ENCODE measurements around the gene RAMP3. TPM values are rescaled to one million over a fixed set of nuclear protein-coding genes. Genes with fewer than 3 reads are reported as not detected.

The RAMP3 gene
- total and polyA plus RNA-seq, 8 donors, result 2.6 to 21.8 (median 11.1) TPM

DNA sequence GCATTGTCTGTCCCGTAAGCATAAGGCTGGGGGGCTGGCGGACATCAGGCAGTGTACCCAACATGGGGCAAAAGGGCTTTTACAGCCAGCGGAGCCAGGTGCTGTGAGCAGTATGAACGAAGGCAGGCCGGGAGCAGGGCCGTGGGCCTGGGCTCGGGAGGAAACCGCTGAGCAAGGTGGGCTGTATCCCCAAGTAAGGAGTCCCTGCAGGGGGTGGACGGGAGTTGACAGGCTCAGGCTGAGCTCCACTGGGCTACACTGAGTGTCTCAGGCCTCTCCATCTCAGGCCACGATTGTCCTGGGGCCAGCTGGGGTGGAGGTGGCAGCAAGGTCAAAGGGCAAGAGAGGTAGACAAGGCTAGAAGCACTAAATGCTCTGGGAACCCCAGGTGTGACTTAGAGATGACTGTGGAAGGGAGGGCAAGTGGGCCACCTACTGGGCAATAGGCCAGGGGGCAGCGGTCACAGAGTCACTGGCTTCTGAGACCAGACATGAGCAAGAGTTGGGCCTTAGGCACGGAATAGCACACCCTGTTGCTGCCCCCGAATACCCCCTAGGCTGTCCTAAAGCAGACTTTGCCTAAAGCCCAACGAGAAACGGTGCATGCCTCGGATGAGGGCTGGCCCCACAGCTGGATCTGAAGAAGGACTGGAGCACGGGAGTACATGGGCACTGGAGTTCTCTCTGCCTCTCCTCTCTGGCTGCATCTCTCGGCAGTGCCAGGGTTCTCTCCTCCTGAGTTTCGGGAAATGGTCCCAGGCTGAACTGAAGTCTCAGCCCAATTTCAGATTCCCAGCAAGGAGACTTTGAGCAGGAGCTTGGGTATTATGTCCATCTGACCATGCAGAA is 10.8 kb upstream of the RAMP3 start:
- no peak overlapping the region for H3K4me3 ChIP-seq
- peaks cover 0 to 47% (median 9%) of the 10 kb centered on the region in 3 donors for H3K27me3 ChIP-seq
- intact Hi-C loops (cut with DNase I; ENCODE audit: low total_unique reads), result no loop called here
- no peak for DNase-seq
- WGBS, 5 donors, result 75 to 79% (median 76%) methylated on average over 18 to 19 of the region's 19 CpGs
- no peaks in the 10 kb centered on the region for H3K9me3 ChIP-seq
- TF ChIP-seq EP300 (IDR thresholded peaks at IDR 0.05), result no peak
- TF ChIP-seq POLR2A (IDR thresholded peaks at IDR 0.05), result no peak
- TF ChIP-seq, protein P1, sequence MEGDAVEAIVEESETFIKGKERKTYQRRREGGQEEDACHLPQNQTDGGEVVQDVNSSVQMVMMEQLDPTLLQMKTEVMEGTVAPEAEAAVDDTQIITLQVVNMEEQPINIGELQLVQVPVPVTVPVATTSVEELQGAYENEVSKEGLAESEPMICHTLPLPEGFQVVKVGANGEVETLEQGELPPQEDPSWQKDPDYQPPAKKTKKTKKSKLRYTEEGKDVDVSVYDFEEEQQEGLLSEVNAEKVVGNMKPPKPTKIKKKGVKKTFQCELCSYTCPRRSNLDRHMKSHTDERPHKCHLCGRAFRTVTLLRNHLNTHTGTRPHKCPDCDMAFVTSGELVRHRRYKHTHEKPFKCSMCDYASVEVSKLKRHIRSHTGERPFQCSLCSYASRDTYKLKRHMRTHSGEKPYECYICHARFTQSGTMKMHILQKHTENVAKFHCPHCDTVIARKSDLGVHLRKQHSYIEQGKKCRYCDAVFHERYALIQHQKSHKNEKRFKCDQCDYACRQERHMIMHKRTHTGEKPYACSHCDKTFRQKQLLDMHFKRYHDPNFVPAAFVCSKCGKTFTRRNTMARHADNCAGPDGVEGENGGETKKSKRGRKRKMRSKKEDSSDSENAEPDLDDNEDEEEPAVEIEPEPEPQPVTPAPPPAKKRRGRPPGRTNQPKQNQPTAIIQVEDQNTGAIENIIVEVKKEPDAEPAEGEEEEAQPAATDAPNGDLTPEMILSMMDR (IDR thresholded peaks at IDR 0.05), result no peak
- TF ChIP-seq POLR2AphosphoS5 (IDR thresholded peaks at IDR 0.05), result no peak
- H3K4me1 ChIP-seq, result no peaks in the 10 kb centered on the region
- no peak overlapping the region for H3K27ac ChIP-seq
- H3K36me3 ChIP-seq, result no peaks in the 10 kb centered on the region

DNA sequence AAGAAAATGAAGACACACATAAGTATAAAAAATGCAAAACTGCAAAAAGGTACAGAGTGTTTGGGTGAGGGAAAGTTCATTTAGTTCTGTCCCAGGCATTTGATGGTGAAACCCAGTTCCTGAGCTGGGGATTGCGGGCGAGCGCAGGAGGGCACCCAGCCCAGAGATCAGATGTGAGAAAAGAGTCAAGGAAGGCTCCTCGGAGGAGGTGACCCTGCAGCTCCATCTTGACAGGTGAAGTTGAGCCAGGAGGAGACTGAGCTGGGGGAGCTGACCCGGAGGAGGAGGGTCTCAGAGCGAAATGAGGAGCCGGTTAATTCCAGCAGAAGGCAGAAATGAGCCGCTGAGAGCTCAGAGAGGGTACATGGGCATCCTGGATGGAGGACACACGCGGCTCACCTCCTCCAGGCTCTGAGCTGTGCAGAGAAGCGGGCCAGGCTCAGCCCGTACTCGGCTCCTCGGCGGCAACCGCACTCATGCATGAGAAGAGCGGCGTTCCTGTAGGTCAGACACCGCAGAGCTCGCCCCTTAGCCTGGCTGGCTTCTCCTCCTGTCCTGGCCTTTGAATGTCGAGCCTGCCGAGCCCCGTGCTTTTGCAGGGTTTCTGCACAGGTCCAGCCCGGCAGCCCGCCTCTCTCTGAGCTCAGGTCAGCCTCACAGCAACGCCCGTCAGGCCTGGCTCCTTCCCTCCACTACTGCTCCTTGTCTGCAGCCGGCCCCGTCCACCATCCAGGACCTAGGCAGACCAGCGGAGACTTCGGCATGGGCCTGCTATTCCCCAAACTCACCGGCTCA is 9.5 kb upstream of the RAMP3 start:
- Histone ChIP-seq H3K36me3 (no peaks in the 10 kb centered on the region), H3K27me3 (peaks cover 0 to 48% (median 9%) of the 10 kb centered on the region in 3 donors), H3K27ac (no peak overlapping the region), H3K4me3 (no peak overlapping the region), H3K4me1 (no peaks in the 10 kb centered on the region), H3K9me3 (no peaks in the 10 kb centered on the region)
- DNase-seq, result no peak
- intact Hi-C loops (cut with DNase I; ENCODE audit: low total_unique reads), result no loop called here
- TF ChIP-seq, protein P1 (IDR thresholded peaks at IDR 0.05), result no peak
- 52 to 64% (median 56%) methylated on average over 28 to 32 of the region's 32 CpGs for WGBS, 5 donors

DNA sequence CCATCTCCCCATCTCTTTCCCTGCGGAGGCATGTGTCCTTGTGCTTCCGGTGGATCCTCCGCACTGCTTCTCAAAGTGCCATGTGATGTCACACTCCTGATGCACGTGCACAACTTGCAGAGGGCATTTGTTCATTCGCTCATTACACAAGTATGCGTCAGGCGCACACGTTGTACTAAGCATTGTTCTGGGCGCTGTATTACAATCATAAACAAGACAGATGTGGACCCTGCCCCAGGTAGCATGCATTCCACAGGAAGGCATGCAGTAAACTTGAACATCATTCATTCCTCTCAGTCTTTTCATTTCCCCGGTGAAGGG is 9.0 kb upstream of the RAMP3 start:
- WGBS, 5 donors, result 79 to 88% (median 87%) methylated on average over 10 of the region's 10 CpGs
- Histone ChIP-seq H3K27ac (no peak overlapping the region), H3K36me3 (no peaks in the 10 kb centered on the region), H3K4me3 (no peak overlapping the region), H3K4me1 (no peaks in the 10 kb centered on the region), H3K9me3 (no peaks in the 10 kb centered on the region), H3K27me3 (peaks cover 0 to 50% (median 9%) of the 10 kb centered on the region in 3 donors)
- intact Hi-C loops (cut with DNase I; ENCODE audit: low total_unique reads), result no loop called here
- DNase-seq, result no peak
- TF ChIP-seq POLR2A (IDR thresholded peaks at IDR 0.05), result no peak
- TF ChIP-seq EP300 (IDR thresholded peaks at IDR 0.05), result no peak
- TF ChIP-seq, protein P1 (IDR thresholded peaks at IDR 0.05), result no peak
- TF ChIP-seq POLR2AphosphoS5 (IDR thresholded peaks at IDR 0.05), result no peak

DNA sequence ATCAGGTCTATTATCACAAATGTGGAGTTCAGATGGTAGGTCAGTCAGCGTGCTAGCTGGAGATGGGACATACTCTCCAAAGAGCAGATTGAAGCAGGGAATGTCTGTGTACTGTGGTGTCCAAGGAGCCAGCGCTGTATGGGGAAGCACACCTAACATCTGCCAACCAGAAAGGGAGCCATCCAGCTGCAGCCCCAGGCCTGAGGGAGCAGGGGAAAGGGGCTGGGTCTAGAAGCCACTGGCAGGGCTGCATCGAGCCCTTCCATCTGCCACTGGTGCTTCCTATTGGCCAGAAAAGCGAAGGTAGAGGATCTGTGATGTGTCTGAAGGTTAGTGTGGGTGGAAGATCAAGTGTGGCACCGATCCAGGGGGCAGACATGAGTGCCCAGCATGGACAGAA is 8.0 kb upstream of the RAMP3 start:
- Histone ChIP-seq H3K4me1 (no peaks in the 10 kb centered on the region), H3K27ac (no peak overlapping the region), H3K9me3 (no peaks in the 10 kb centered on the region), H3K36me3 (no peaks in the 10 kb centered on the region), H3K4me3 (no peak overlapping the region), H3K27me3 (peaks cover 0 to 46% (median 9%) of the 10 kb centered on the region in 3 donors)
- TF ChIP-seq POLR2A (IDR thresholded peaks at IDR 0.05) (no peak), EP300 (IDR thresholded peaks at IDR 0.05) (no peak), POLR2AphosphoS5 (IDR thresholded peaks at IDR 0.05) (no peak)
- TF ChIP-seq, protein P1 (IDR thresholded peaks at IDR 0.05), result no peak
- no peak for DNase-seq
- WGBS, 5 donors, result 66 to 71% (median 67%) methylated on average over 5 of the region's 5 CpGs
- intact Hi-C loops (cut with DNase I; ENCODE audit: low total_unique reads), result loop anchor here (10.0 kb wide), 1 partner anchor 715 kb away; no protein-coding TSS in a partner anchor
